Upper lobe of right lung (tissue), 1 donor: Measurements from ENCODE around the gene RBMS2. TPM values are rescaled to one million over a fixed set of nuclear protein-coding genes. Genes with fewer than 3 reads are reported as not detected.

Experiments used
- ATAC-seq: fragments of 200-7000 bp; cut with Tn5 transposase; one replicate; pipeline ENCODE4 v1.9.1; 2020; ENCODE audit warnings: mild to moderate bottlenecking, moderate library complexity
- DNase-seq: peaks from one replicate; pipeline ENCODE4 v3.0.0-alpha.2; 2020
- H3K27ac ChIP-seq: fragments of 200-600 bp; one replicate; pipeline ENCODE4 v1.8.0; 2022
- H3K27me3 ChIP-seq: fragments of 200-600 bp; one replicate; pipeline ENCODE4 v1.8.0; 2022; ENCODE audit warnings: mild to moderate bottlenecking
- H3K36me3 ChIP-seq: fragments of 200-600 bp; one replicate; pipeline ENCODE4 v1.8.0; 2022
- H3K4me1 ChIP-seq: fragments of 200-600 bp; one replicate; pipeline ENCODE4 v1.8.0; 2022
- H3K4me3 ChIP-seq: fragments of 200-600 bp; one replicate; pipeline ENCODE4 v1.8.0; 2022; ENCODE audit warnings: mild to moderate bottlenecking
- H3K9me3 ChIP-seq: fragments of 200-600 bp; one replicate; pipeline ENCODE4 v1.8.0; 2022
- CTCF ChIP-seq: fragments of 200-600 bp; IDR thresholded peaks from one replicate; pipeline ENCODE4 v1.8.0; 2022; ENCODE audit warnings: antibody characterized with exemption
- intact Hi-C: fragments of 100-400 bp; cut with DNase I; formaldehyde crosslinking; loops from one replicate; pipeline ENCODE4 v1.11.0; 2022
- total RNA-seq: library from RNA; stranded (reverse); fragmentation: NEBNext Ultra II Directional; extraction: Animal tissue kit (Norgen Biotek cat#: 25700); gene quantifications from one replicate; pipeline ENCODE4 v1.2.1, GENCODE V29; 2021
- donor health status: DM: no; HTN: yes; CAD: no; lungs with severe emphysema.

RBMS2 gene
- total RNA-seq, 1 donor from 2014 or later = 142 TPM

- Histone ChIP-seq H3K9me3 (no peaks in the 10 kb centered on the region), H3K27me3 (no peaks in the 10 kb centered on the region), H3K4me3 (no peak overlapping the region), H3K36me3 (peaks cover 81% of the 10 kb centered on the region), H3K27ac (no peak overlapping the region), H3K4me1 (no peaks in the 10 kb centered on the region)
- intact Hi-C loops = no loop called here
- DNase-seq (no peak), ATAC-seq (no peak)
- no peak for TF ChIP-seq CTCF
Observed at GRCh38 chr12:56578983-56579546, 57.4 kb downstream of the RBMS2 start.

DNA sequence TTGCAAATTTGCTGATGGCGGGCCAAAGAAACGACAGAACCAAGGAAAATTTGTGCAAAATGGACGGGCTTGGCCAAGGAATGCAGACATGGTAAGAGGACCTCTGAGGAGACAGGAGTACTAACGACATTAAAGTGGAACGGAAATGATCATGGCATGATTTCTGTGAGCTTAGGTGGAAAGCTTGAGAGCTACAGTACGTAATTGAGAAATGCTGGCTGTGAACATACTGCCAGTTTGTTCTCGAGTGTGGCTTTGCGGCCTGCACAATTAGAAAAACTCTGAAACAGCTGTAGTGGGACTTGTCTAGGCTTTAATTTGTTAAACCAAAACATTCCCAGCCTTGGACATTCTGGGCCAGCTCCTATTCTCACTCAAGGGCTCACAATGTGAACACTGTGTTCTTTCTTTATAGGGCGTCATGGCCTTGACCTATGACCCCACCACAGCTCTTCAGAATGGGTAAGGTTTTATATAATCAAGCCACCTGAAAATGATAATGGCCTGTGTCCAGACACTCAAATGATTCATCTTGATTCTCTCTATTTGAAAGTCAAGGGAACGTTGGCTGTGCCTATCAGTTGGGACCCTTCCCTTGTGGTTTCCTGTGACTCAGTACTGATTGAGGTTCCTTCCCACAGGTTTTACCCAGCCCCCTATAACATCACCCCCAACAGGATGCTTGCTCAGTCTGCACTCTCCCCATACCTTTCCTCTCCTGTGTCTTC lies 60.0 kb downstream of the RBMS2 start:
- intact Hi-C loops = no loop called here
- Histone ChIP-seq H3K9me3 (no peaks in the 10 kb centered on the region), H3K4me3 (no peak overlapping the region), H3K27ac (peak overlapping the region; percentile 40), H3K27me3 (no peaks in the 10 kb centered on the region), H3K4me1 (no peaks in the 10 kb centered on the region), H3K36me3 (peaks cover 78% of the 10 kb centered on the region)
- TF ChIP-seq CTCF = no peak
- ATAC-seq (no peak), DNase-seq (no peak)

- no peak overlapping the region for H3K27ac ChIP-seq
Observed at GRCh38 chr12:56585098-56585497, 63.5 kb downstream of the RBMS2 start.

DNA sequence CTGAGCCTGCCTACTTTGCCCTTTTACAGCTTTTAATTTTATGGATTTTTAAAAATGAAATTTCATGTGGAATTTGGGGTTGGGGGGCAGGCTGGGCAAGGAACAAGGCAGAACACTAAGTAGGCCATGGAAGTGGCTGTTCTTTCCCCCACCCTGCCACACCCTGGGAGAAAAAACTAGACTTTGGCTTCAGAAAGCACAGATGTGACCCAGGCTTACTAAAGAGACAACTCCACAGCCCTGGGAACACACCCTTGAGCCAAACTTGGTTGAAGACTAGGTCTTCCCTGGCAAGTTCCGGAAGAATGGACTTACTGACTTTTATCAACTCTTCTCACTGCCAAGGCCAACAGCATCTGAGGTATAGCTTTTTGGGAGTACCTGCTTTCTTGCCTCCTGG lies 68.2 kb downstream of the RBMS2 start:
- Histone ChIP-seq H3K27ac (no peak overlapping the region), H3K4me3 (no peak overlapping the region), H3K27me3 (no peaks in the 10 kb centered on the region), H3K36me3 (peaks cover 63% of the 10 kb centered on the region), H3K4me1 (peaks cover 9% of the 10 kb centered on the region), H3K9me3 (no peaks in the 10 kb centered on the region)
- no peak for DNase-seq
- ATAC-seq = no peak
- TF ChIP-seq CTCF = no peak
- intact Hi-C loops = no loop called here

More at GRCh38 chr12:56585098-56585497, 63.5 kb downstream of the RBMS2 start:
- ATAC-seq = no peak
- peaks cover 96% of the 10 kb centered on the region for H3K36me3 ChIP-seq
- H3K4me1 ChIP-seq = no peaks in the 10 kb centered on the region
- intact Hi-C loops = no loop called here
- no peaks in the 10 kb centered on the region for H3K9me3 ChIP-seq
- no peak for TF ChIP-seq CTCF
- H3K4me3 ChIP-seq = no peak overlapping the region
- no peaks in the 10 kb centered on the region for H3K27me3 ChIP-seq
- no peak for DNase-seq

DNA sequence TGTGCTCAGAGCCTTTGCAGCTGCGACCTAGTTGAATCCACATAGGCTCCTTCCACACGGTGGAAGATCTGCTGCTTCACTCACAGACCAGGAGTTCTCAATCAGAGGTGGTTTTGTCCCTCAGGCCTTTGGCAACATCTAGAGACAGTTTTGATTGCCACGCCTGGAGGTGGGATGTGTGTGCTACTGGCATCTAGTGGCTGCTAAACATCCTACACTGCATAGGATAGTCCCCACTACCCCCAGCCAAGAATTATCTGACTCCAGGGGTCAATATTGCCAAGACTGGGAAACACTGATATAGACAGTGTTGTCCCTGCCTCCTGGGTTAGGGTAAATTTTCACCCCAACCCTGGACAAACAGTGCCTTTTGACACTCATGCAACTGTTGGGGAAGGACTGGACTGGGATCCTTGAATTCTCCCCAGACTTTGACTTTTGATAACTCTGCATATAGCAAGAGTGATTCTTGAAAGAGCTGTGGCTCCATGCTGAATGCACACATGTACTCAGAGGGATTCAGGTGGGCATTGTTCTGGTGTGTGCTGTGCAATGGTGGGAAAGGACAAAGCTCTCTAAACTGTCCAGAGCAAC lies 68.7 kb downstream of the RBMS2 start:
- Histone ChIP-seq H3K9me3 (no peaks in the 10 kb centered on the region), H3K4me3 (no peak overlapping the region), H3K27me3 (no peaks in the 10 kb centered on the region), H3K36me3 (peaks cover 63% of the 10 kb centered on the region), H3K4me1 (peaks cover 9% of the 10 kb centered on the region), H3K27ac (no peak overlapping the region)
- no peak for ATAC-seq
- peak; percentile 8 for TF ChIP-seq CTCF
- no peak for DNase-seq
- intact Hi-C loops = no loop called here
